Karpas-422 (cell line): ENCODE results near the gene FCER1G. TPM values are rescaled to one million over a fixed set of nuclear protein-coding genes. Genes with fewer than 3 reads are reported as not detected.

Source experiments
- DNase-seq: peaks from one replicate; pipeline ENCODE4 v3.0.0-alpha.2; 2015
- H2AFZ ChIP-seq: fragments of 200-600 bp; sonication (generic); 2 replicates; pipeline ENCODE4 v1.6.1; 2014; ENCODE audit warnings: antibody characterized with exemption, low read length, mixed read lengths
- H3K27ac ChIP-seq: fragments of 200-600 bp; sonication (generic); 2 replicates; pipeline ENCODE4 v1.5.1; 2014; ENCODE audit warnings: mild to moderate bottlenecking, low read length, moderate library complexity
- H3K27me3 ChIP-seq: fragments of 200-600 bp; sonication (generic); 2 replicates; pipeline ENCODE4 v1.6.1; 2014; ENCODE audit warnings: low read length, mixed read lengths
- H3K36me3 ChIP-seq: fragments of 200-600 bp; sonication (generic); 2 replicates; pipeline ENCODE4 v1.6.1; 2014; ENCODE audit warnings: low read length, mixed read lengths; ENCODE audit not compliant: insufficient read depth
- H3K4me1 ChIP-seq: fragments of 200-600 bp; sonication (generic); 2 replicates; pipeline ENCODE4 v1.6.1; 2014; ENCODE audit warnings: mild to moderate bottlenecking, low read length, mixed read lengths
- H3K4me2 ChIP-seq: fragments of 200-600 bp; sonication (generic); 2 replicates; pipeline ENCODE4 v1.6.1; 2014; ENCODE audit warnings: low read length, low read depth, mild to moderate bottlenecking; ENCODE audit not compliant: poor library complexity, severe bottlenecking
- H3K4me3 ChIP-seq: fragments of 200-600 bp; sonication (generic); 2 replicates; pipeline ENCODE4 v1.5.1; 2014; ENCODE audit warnings: mild to moderate bottlenecking, antibody characterized with exemption, low read length, mixed read lengths
- H3K79me2 ChIP-seq: fragments of 200-600 bp; sonication (generic); 2 replicates; pipeline ENCODE4 v1.6.1; 2014; ENCODE audit warnings: mild to moderate bottlenecking, low read length, mixed read lengths
- H3K9ac ChIP-seq: fragments of 200-600 bp; sonication (generic); 2 replicates; pipeline ENCODE4 v1.6.0; 2014; ENCODE audit warnings: low read length
- H3K9me2 ChIP-seq: fragments of 200-600 bp; sonication (generic), shearing (Covaris generic); replicated peaks from 2 replicates; pipeline ENCODE4 v1.6.0; 2014; ENCODE audit warnings: mild to moderate bottlenecking, low read length, moderate library complexity; ENCODE audit not compliant: insufficient read depth
- H3K9me3 ChIP-seq: fragments of 300-700, 200-600 bp; sonication (generic); 2 replicates; pipeline ENCODE4 v1.6.1; 2014; ENCODE audit warnings: low read length, mixed read lengths
- H4K20me1 ChIP-seq: fragments of 200-600 bp; sonication (generic); 2 replicates; pipeline ENCODE4 v1.6.1; 2014; ENCODE audit warnings: mild to moderate bottlenecking, antibody characterized with exemption, low read length, low read depth; ENCODE audit not compliant: insufficient read depth
- total RNA-seq: library from RNA; depleted of rRNA; stranded (reverse); fragments of >200 nt; shearing (Covaris generic); gene quantifications from 2 replicates; pipeline ENCODE4 v1.2.3, GENCODE V29; 2014; ENCODE audit warnings: low replicate concordance; rRNA removed

Gene FCER1G
- not detected in 2 replicates for total RNA-seq

DNA sequence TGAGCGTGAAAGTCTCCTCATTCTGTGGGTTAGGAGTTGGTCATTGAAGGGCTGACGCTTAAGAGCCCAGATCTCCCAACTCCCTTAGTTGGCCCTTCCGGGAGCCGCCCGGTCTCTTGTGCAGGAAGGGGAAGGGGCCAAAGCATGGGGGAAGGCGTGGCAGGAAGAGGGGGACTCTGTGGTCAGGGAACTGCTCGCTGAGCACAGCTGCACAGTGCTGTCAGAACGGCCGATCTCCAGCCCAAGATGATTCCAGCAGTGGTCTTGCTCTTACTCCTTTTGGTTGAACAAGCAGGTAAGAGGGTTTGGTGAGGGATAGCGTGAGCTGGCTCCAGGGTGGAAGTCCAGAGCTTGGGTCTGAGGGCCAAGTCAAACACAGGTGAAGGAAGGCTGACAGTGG, at the start of gene FCER1G:
Gene FCER1G (plus strand): TSS at position 220 of the 400 bp plus-strand sequence. CDS start 27 bp downstream, at position 247.
- no peaks in the 10 kb centered on the region for H4K20me1 ChIP-seq
- H3K27me3 ChIP-seq, result no peaks in the 10 kb centered on the region
- peaks cover 31% of the 10 kb centered on the region for H3K36me3 ChIP-seq
- H3K27ac ChIP-seq, result no peak within 1 kb of the TSS
- no peak within 1 kb of the TSS for H3K4me3 ChIP-seq
- H3K9ac ChIP-seq, result no peak within 1 kb of the TSS
- H3K4me1 ChIP-seq, result peaks cover 22% of the 10 kb centered on the region
- no peak within 1 kb of the TSS for H3K4me2 ChIP-seq
- H3K9me3 ChIP-seq, result no peaks in the 10 kb centered on the region
- H2AFZ ChIP-seq, result no peak within 1 kb of the TSS
- no peaks in the 10 kb centered on the region for H3K79me2 ChIP-seq
- H3K9me2 ChIP-seq, result no peaks in the 10 kb centered on the region
- no peak for DNase-seq

DNA sequence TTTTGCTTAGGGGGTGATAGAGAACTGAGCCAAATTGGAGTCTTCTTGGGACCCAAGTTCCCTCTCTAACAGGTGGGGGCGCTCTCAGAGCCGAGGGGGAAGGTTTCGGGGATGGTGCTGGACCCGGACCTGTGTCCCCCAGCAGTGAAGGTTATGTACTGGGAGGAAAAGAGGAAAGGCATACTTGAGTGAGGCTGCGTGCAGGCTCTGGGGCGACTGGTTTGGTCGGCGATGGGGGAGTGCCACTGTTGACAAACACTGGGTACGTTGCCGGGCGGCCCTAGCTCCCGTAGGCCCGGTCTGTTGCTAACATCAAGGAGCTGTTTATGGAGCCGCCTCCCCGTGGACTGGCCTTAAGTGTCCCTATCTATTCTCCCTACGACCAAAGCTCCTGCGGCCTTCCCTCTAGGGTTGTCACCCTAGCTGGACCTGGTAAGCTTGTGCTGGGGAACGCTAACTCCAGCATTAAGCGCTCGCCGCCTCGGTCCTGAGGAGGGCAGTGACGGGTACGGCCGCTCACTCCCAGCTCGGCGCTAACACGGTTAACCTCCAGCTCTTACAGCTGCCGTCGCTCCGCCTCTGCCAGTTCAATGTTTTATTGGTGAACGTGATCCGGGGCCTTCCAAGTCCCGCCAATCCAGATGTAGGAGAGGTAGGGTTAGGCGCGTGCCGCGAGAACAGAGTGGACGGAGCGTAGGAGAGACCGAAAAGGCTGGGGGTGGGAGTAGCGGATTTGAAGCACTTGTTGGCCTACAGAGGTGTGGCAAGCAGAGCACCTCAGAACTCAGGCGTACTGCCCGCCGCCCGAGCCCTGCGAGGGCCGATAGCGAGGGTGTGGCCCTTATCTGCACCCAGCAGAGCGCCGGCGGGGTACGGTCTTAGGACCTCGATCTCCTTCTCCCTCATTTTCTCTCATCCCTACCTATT, 49.1 kb upstream of the FCER1G start, which contains the start of gene PPOX:
Gene PPOX (plus strand): TSS at position 685 of the 927 bp plus-strand sequence. CDS start 422 bp downstream, outside the sequence.
- peak within 1 kb of the TSS; percentile 86 for H3K27ac ChIP-seq
- peaks cover 49% of the 10 kb centered on the region for H3K4me1 ChIP-seq
- DNase-seq, result peak; percentile 99
- H3K79me2 ChIP-seq, result peaks cover 14% of the 10 kb centered on the region
- H3K9me2 ChIP-seq, result no peaks in the 10 kb centered on the region
- H3K4me3 ChIP-seq, result peak within 1 kb of the TSS; percentile 88
- peak within 1 kb of the TSS; percentile 83 for H3K4me2 ChIP-seq
- H2AFZ ChIP-seq, result peak within 1 kb of the TSS; percentile 41; the same call in 1 of the 2 replicates
- peaks cover 6% of the 10 kb centered on the region; the same call in 1 of the 2 replicates for H3K36me3 ChIP-seq
- H4K20me1 ChIP-seq, result no peaks in the 10 kb centered on the region
- H3K9ac ChIP-seq, result peak within 1 kb of the TSS; percentile 75
- no peaks in the 10 kb centered on the region for H3K9me3 ChIP-seq
- no peaks in the 10 kb centered on the region for H3K27me3 ChIP-seq

DNA sequence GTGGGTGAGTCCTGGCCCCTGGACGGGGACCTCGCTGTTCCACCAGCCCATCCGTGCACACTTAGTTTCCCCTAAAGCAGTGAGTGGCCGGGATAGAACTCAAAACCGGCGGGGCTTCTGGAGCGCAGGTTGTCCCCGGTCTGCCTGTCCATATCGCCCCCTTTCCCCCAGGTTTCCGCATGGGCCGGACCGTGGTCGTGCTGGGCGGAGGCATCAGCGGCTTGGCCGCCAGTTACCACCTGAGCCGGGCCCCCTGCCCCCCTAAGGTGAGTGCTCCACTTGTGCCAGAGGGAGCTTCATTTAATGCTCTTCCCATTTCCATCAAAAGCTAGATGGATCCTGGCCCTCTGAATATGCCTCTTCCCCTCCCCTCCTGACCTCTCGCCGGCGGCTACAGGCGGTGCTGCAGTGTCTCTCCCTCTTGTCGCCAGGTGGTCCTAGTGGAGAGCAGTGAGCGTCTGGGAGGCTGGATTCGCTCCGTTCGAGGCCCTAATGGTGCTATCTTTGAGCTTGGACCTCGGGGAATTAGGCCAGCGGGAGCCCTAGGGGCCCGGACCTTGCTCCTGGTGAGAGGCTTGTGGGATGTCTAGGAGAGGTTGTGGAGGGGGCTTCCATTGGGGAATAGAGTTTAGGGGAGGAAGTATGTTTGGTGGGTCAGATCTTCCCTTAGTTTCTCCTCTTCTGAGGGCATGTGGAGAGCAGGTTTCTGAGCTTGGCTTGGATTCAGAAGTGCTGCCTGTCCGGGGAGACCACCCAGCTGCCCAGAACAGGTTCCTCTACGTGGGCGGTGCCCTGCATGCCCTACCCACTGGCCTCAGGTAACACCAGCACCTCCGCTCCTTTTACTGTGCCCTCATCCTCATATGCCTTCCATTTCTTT, 48.2 kb upstream of the FCER1G start:
- no peaks in the 10 kb centered on the region for H3K9me3 ChIP-seq
- H3K9ac ChIP-seq, result peak overlapping the region; percentile 75
- peak overlapping the region; percentile 83 for H3K4me2 ChIP-seq
- H3K27me3 ChIP-seq, result no peaks in the 10 kb centered on the region
- peak overlapping the region; percentile 41; the same call in 1 of the 2 replicates for H2AFZ ChIP-seq
- peak overlapping the region; percentile 64 for H3K27ac ChIP-seq
- peaks cover 11% of the 10 kb centered on the region for H3K79me2 ChIP-seq
- peak; percentile 65 for DNase-seq
- peaks cover 40% of the 10 kb centered on the region for H3K4me1 ChIP-seq
- H4K20me1 ChIP-seq, result no peaks in the 10 kb centered on the region
- peak overlapping the region; percentile 88 for H3K4me3 ChIP-seq
- no peaks in the 10 kb centered on the region for H3K9me2 ChIP-seq
- H3K36me3 ChIP-seq, result peaks cover 15% of the 10 kb centered on the region

DNA sequence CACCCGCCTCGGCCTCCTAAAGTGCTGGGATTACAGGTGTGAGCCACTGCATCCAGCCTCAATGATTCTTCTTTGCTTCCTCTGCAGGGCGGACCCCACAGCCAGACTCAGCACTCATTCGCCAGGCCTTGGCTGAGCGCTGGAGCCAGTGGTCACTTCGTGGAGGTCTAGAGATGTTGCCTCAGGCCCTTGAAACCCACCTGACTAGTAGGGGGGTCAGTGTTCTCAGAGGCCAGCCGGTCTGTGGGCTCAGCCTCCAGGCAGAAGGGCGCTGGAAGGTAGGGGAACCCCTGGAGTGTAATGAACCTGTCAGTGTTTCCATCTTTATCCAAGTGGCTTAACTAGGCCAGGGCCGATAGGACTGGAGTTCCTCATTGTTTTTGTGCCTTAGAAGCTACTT, 46.2 kb upstream of the FCER1G start:
- H3K4me2 ChIP-seq, result no peak overlapping the region
- no peak overlapping the region for H2AFZ ChIP-seq
- H4K20me1 ChIP-seq, result no peaks in the 10 kb centered on the region
- no peak overlapping the region for H3K9ac ChIP-seq
- no peak for DNase-seq
- no peaks in the 10 kb centered on the region for H3K27me3 ChIP-seq
- H3K36me3 ChIP-seq, result peaks cover 24% of the 10 kb centered on the region
- no peak overlapping the region for H3K4me3 ChIP-seq
- H3K9me2 ChIP-seq, result no peaks in the 10 kb centered on the region
- no peaks in the 10 kb centered on the region for H3K9me3 ChIP-seq
- peaks cover 34% of the 10 kb centered on the region for H3K4me1 ChIP-seq
- H3K27ac ChIP-seq, result no peak overlapping the region
- H3K79me2 ChIP-seq, result peaks cover 11% of the 10 kb centered on the region

DNA sequence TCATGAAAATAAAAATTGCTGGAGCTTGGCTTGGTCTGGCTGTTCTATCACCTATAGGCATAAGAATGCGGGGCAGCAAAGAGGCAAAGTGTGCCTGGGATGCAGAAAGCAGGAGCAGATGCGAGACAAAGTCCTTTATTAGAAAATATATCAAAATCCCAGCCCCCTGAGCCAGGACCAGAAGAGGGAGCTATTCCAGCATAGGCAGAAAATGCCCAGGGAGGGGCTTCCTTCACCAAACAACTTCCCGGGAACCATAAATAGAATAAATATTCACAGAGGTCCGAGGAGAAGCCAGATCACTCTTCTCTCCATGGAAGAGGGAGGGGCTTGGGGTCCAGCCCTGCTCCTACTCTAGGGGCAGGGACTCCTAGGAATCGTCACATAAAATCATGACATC, 43.9 kb upstream of the FCER1G start:
- Histone ChIP-seq H3K4me1 (peaks cover 22% of the 10 kb centered on the region), H3K4me3 (no peak overlapping the region), H3K9ac (0 out of 2 replicates have a peak overlapping the region, but pooled peaks have one; percentile 24), H3K79me2 (peaks cover 19% of the 10 kb centered on the region), H2AFZ (no peak overlapping the region), H3K27me3 (no peaks in the 10 kb centered on the region), H3K9me2 (no peaks in the 10 kb centered on the region), H3K36me3 (peaks cover 24% of the 10 kb centered on the region), H3K4me2 (no peak overlapping the region), H3K9me3 (no peaks in the 10 kb centered on the region), H3K27ac (no peak overlapping the region), H4K20me1 (no peaks in the 10 kb centered on the region)
- DNase-seq, result no peak

DNA sequence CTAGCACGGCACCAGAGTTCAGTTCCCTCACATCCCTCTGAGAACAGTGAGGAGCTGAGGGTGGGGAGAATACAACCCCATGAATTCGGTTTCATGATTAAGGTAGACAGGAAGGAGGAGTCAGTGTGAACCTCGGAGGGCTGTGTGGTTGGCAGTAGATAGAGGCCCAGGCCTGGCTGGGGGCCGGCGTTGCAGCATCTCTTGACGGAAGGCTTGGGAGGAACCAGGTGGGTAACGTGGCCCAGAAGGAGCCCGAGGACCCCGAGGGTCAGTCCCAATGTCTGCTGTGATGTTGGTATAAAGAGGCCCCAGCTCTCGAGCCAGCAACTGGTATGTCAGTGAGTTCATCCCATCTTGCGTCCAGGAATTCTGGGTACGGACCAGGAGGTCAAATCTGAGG, 43.4 kb upstream of the FCER1G start:
- Histone ChIP-seq H4K20me1 (no peaks in the 10 kb centered on the region), H2AFZ (no peak overlapping the region), H3K4me1 (peaks cover 24% of the 10 kb centered on the region), H3K9me2 (no peaks in the 10 kb centered on the region), H3K27me3 (no peaks in the 10 kb centered on the region), H3K9ac (no peak overlapping the region), H3K4me3 (no peak overlapping the region), H3K9me3 (no peaks in the 10 kb centered on the region), H3K36me3 (peaks cover 24% of the 10 kb centered on the region), H3K27ac (no peak overlapping the region), H3K79me2 (peaks cover 24% of the 10 kb centered on the region), H3K4me2 (no peak overlapping the region)
- no peak for DNase-seq

DNA sequence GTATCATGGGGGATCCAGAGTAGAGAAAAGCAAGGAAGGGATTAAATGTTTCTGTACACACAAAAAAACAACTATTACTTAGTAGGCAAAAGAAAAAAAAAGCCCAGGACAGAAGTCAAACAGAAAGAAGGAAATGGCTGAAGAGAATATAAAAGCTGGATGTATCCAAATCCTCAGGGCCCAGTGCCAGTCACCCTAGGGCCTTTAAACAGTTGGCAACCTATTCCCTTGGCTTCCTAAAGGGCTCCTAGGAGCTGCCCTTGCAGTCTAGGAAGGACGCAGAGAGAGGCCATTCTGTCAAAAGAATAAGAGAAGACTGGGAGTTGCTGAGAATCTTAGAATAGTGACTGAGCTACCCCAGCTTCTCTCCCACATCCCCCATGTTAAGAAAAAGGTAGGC, 42.7 kb upstream of the FCER1G start:
- Histone ChIP-seq H3K36me3 (peaks cover 24% of the 10 kb centered on the region), H3K27ac (no peak overlapping the region), H3K9me3 (no peaks in the 10 kb centered on the region), H3K79me2 (peaks cover 21% of the 10 kb centered on the region), H2AFZ (no peak overlapping the region), H3K9me2 (no peaks in the 10 kb centered on the region), H3K4me3 (no peak overlapping the region), H3K4me2 (no peak overlapping the region), H3K4me1 (peaks cover 22% of the 10 kb centered on the region), H4K20me1 (no peaks in the 10 kb centered on the region), H3K27me3 (no peaks in the 10 kb centered on the region), H3K9ac (no peak overlapping the region)
- DNase-seq, result no peak
